ENCODE measurements around the gene STING1.
A peak's percentile ranks its signal among the peaks of the same experiment; 100 is the strongest.
"Not testable (repeated sequence)": the region's sequence is repeated elsewhere in the genome, so short reads cannot be mapped to it uniquely, and the experiment has no call there.

STING1 gene

DNA sequence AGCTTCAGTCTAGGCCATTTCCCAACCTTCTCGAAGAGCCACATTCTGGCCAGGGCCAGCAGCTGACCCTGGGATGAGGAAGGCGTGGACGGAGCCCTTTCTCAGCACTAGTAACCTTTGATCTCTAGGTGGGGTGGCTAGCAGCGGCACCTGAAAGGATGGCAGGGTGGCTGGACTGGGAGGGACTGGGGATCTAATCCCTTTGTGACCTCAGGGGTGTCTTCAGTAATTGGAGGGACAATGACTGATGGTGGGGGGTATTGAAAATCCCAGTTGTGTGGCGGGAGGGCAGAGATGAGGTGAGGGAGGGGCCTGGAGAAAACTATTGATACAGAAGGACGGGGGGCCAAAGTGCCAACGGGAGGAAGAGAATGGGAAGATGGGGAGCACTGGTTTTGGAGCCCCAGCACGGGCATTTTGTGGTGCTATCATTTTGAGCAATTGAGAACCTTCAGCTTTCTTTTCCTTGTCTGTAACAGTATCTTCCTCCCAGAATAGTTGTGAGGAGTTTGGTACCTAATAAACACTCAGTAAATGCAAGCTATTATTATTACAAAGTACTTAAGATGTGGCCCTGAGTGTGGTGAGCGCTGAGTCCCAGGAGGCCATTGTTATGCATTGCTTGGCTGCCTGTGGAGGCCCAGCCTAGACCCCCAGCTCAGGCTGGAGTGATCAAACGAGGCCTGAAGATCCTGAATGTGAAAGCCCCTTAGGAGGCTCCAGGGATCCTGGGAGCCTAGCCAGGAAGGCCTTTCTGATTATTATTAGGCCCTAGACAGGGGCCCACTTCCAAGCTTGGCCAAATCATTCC, 41.3 kb upstream of the STING1 start:
- WGBS (ENCODE audit: insufficient coverage, insufficient read length), result no CpG with 5 or more reads among the region's 10 CpGs
- Histone ChIP-seq H3K36me3 (ENCODE audit: control insufficient read depth, insufficient read depth, low read length) (no peaks in the 10 kb centered on the region), H3K4me1 (ENCODE audit: control insufficient read depth, insufficient read depth, low read length) (peaks cover 10% of the 10 kb centered on the region), H3K4me3 (ENCODE audit: low read length) (no peak overlapping the region), H3K9me3 (ENCODE audit: control insufficient read depth, insufficient read depth, low read length) (no peaks in the 10 kb centered on the region), H3K27ac (ENCODE audit: low read length) (no peak overlapping the region), H3K27me3 (ENCODE audit: control insufficient read depth, insufficient read depth, low read length) (no peaks in the 10 kb centered on the region)
- peak; percentile 89 for DNase-seq (ENCODE audit: low read depth, low spot score)

DNA sequence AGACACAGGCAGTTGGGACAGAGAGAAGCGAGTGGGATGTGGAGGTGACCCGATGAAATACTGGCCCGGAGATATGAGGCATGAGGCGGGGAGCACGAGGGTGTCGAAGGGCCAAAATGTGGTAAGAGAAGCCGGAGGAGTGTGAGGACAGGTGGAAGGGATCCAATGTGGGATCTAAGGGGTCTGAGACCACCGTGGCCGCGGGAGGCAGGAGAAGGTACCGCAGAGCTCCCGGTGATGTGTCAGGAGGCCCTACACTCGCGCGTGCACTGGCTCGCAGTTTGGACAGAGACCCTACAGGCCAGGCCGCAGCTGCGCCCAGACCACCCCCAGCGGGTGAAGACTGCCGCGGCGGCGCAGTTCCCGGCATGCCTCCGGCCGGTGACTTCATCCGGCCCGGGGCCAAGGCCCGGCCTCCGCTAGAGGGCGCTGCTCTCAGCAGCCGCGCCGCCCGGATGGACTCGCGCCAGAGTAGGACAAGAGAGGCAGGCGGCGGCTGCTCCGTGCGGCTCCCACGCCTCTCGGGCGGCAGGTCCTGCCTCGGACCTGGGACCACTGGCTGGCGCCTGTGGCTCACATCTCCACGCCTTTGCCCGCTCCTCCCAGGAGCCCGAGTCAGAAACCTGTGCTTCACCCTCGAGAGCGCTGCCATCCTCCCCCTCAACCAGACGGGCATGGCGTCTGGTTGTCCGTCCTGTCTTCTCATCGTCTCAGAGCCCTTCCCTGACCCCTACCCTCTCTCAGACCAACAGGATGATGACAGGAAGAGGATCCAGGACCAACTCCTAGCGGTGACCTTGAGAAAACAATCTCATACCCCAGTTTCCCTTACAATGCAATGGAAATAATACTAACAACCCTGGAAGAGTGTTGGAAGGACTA, 35.4 kb upstream of the STING1 start:
- Histone ChIP-seq H3K4me3 (ENCODE audit: low read length) (peak overlapping the region; percentile 20; the same call in 1 of the 2 replicates), H3K9me3 (ENCODE audit: control insufficient read depth, insufficient read depth, low read length) (no peaks in the 10 kb centered on the region), H3K4me1 (ENCODE audit: control insufficient read depth, insufficient read depth, low read length) (peaks cover 1% of the 10 kb centered on the region; the same call in 1 of the 2 replicates), H3K36me3 (ENCODE audit: control insufficient read depth, insufficient read depth, low read length) (no peaks in the 10 kb centered on the region), H3K27me3 (ENCODE audit: control insufficient read depth, insufficient read depth, low read length) (no peaks in the 10 kb centered on the region), H3K27ac (ENCODE audit: low read length) (no peak overlapping the region)
- no CpG with 5 or more reads among the region's 56 CpGs for WGBS (ENCODE audit: insufficient coverage, insufficient read length)
- peak; percentile 75 for DNase-seq (ENCODE audit: low read depth, low spot score)

GRCh38 chr5:139514486-139514856, 31.9 kb upstream of the STING1 start:
- WGBS (ENCODE audit: insufficient coverage, insufficient read length), result no CpG with 5 or more reads among the region's 2 CpGs
- no peak overlapping the region for H3K27ac ChIP-seq (ENCODE audit: low read length)
- DNase-seq (ENCODE audit: low read depth, low spot score), result no peak
- no peaks in the 10 kb centered on the region for H3K36me3 ChIP-seq (ENCODE audit: control insufficient read depth, insufficient read depth, low read length)
- no peaks in the 10 kb centered on the region; the same call in 1 of the 2 replicates for H3K4me1 ChIP-seq (ENCODE audit: control insufficient read depth, insufficient read depth, low read length)
- H3K27me3 ChIP-seq (ENCODE audit: control insufficient read depth, insufficient read depth, low read length), result no peaks in the 10 kb centered on the region
- H3K4me3 ChIP-seq (ENCODE audit: low read length), result no peak overlapping the region
- H3K9me3 ChIP-seq (ENCODE audit: control insufficient read depth, insufficient read depth, low read length), result no peaks in the 10 kb centered on the region

DNA sequence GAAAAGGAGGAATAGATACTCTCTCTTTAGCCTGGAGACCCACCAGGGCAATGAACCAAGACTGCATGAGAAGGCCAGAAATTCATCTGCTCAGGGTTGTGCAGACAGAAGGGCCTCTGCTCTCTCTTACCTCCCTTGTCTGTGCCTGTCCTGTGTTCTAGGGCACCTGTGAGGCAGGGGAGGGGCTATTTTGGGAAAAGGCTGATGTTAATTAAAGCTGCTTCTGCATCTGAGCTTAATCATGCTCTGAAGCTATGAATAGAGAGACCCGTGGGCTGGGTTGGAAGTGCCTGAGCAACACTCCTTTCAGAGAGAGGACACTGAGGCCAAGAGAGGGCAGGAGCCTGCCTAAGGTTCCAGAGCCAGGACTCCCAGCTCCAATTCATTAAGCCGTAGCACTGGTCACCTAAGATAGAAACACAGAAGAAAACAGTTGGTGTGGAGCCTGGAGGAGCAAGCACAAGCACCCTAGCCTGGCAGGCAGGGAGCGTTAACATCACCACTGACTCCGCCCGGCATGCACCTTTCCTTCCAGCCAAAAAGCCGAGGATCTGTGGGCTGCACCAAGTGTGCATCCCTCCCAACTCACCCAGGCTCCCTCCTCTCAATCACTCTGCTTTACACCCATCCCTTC, 31.4 kb upstream of the STING1 start:
- Histone ChIP-seq H3K4me3 (ENCODE audit: low read length) (no peak overlapping the region), H3K36me3 (ENCODE audit: control insufficient read depth, insufficient read depth, low read length) (no peaks in the 10 kb centered on the region), H3K27me3 (ENCODE audit: control insufficient read depth, insufficient read depth, low read length) (no peaks in the 10 kb centered on the region), H3K27ac (ENCODE audit: low read length) (no peak overlapping the region), H3K9me3 (ENCODE audit: control insufficient read depth, insufficient read depth, low read length) (no peaks in the 10 kb centered on the region), H3K4me1 (ENCODE audit: control insufficient read depth, insufficient read depth, low read length) (no peaks in the 10 kb centered on the region; the same call in 1 of the 2 replicates)
- WGBS (ENCODE audit: insufficient coverage, insufficient read length), result no CpG with 5 or more reads among the region's 6 CpGs
- DNase-seq (ENCODE audit: low read depth, low spot score), result no peak

GRCh38 chr5:139513434-139513833, 30.9 kb upstream of the STING1 start:
- WGBS (ENCODE audit: insufficient coverage, insufficient read length), result no CpG with 5 or more reads among the region's 5 CpGs
- not testable (repeated sequence) for H3K4me3 ChIP-seq (ENCODE audit: low read length); H3K36me3 ChIP-seq (ENCODE audit: control insufficient read depth, insufficient read depth, low read length); H3K4me1 ChIP-seq (ENCODE audit: control insufficient read depth, insufficient read depth, low read length); H3K27ac ChIP-seq (ENCODE audit: low read length); H3K27me3 ChIP-seq (ENCODE audit: control insufficient read depth, insufficient read depth, low read length); H3K9me3 ChIP-seq (ENCODE audit: control insufficient read depth, insufficient read depth, low read length)
- peak; percentile 79 for DNase-seq (ENCODE audit: low read depth, low spot score)

DNA sequence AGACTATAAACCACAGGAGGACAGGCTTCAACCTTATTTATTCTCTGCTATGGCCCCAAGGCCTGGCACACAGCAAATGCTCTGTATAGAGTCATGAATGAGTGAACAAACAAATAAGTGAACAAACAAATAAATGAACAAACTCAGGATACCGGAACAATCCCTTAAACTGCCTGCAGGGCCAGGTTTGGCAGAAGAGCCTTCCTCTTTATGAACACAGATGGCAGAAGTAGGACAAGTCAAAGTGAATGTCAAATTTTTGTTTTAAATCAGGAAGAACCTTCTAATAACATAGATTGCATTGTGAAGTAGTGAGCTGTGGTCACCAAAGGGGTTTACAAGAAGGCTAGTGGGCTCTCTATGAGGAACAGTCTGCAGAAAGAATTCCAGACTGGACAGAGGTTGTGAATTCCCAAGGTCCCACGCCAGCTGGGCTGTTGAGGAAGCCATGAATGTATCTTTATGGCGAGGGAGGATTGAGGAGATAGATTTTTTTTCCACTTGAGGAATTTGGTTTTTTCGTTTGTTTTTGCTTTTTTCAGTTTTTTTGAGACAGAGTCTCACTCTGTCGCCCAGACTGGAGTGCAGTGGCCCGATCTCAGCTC, 30.3 kb upstream of the STING1 start:
- WGBS (ENCODE audit: insufficient coverage, insufficient read length), result no CpG with 5 or more reads among the region's 6 CpGs

DNA sequence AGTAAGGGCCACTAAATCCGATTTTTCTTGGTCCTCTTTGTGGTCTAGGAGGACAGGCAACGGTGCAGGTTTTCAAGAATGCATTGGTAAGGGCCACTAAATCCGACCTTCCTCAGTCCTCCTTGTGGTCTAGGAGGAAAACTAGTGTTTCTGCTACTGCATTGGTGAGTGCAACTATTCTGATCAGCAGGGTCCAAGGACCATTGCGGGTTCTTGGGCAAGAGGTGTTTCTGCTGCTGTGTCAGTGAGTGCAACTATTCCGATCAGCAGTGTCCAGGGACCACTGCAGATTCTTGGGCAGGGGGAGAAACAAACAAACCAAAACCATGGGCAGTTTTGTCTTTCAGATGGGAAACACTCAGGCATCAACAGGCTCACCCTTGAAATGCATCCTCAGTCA, 22.2 kb upstream of the STING1 start:
- not testable (repeated sequence) for H3K9me3 ChIP-seq (ENCODE audit: control insufficient read depth, insufficient read depth, low read length); H3K27me3 ChIP-seq (ENCODE audit: control insufficient read depth, insufficient read depth, low read length); H3K36me3 ChIP-seq (ENCODE audit: control insufficient read depth, insufficient read depth, low read length); DNase-seq (ENCODE audit: low read depth, low spot score); H3K4me1 ChIP-seq (ENCODE audit: control insufficient read depth, insufficient read depth, low read length); H3K4me3 ChIP-seq (ENCODE audit: low read length); H3K27ac ChIP-seq (ENCODE audit: low read length)
- WGBS (ENCODE audit: insufficient coverage, insufficient read length), result no CpG with 5 or more reads among the region's 5 CpGs

More for the DNA sequence above, 30.3 kb upstream of the STING1 start:
- H3K4me3 ChIP-seq (ENCODE audit: low read length), result no peak overlapping the region
- no peaks in the 10 kb centered on the region for H3K36me3 ChIP-seq (ENCODE audit: control insufficient read depth, insufficient read depth, low read length)
- no peaks in the 10 kb centered on the region; the same call in 1 of the 2 replicates for H3K4me1 ChIP-seq (ENCODE audit: control insufficient read depth, insufficient read depth, low read length)
- no peaks in the 10 kb centered on the region for H3K9me3 ChIP-seq (ENCODE audit: control insufficient read depth, insufficient read depth, low read length)
- no peaks in the 10 kb centered on the region for H3K27me3 ChIP-seq (ENCODE audit: control insufficient read depth, insufficient read depth, low read length)
- no peak for DNase-seq (ENCODE audit: low read depth, low spot score)
- no peak overlapping the region for H3K27ac ChIP-seq (ENCODE audit: low read length)

GRCh38 chr5:139503879-139504278, 21.3 kb upstream of the STING1 start:
- no CpG with 5 or more reads among the region's 15 CpGs for WGBS (ENCODE audit: insufficient coverage, insufficient read length)
- not testable (repeated sequence) for H3K27ac ChIP-seq (ENCODE audit: low read length); DNase-seq (ENCODE audit: low read depth, low spot score); H3K27me3 ChIP-seq (ENCODE audit: control insufficient read depth, insufficient read depth, low read length); H3K36me3 ChIP-seq (ENCODE audit: control insufficient read depth, insufficient read depth, low read length); H3K9me3 ChIP-seq (ENCODE audit: control insufficient read depth, insufficient read depth, low read length); H3K4me1 ChIP-seq (ENCODE audit: control insufficient read depth, insufficient read depth, low read length); H3K4me3 ChIP-seq (ENCODE audit: low read length)

DNA sequence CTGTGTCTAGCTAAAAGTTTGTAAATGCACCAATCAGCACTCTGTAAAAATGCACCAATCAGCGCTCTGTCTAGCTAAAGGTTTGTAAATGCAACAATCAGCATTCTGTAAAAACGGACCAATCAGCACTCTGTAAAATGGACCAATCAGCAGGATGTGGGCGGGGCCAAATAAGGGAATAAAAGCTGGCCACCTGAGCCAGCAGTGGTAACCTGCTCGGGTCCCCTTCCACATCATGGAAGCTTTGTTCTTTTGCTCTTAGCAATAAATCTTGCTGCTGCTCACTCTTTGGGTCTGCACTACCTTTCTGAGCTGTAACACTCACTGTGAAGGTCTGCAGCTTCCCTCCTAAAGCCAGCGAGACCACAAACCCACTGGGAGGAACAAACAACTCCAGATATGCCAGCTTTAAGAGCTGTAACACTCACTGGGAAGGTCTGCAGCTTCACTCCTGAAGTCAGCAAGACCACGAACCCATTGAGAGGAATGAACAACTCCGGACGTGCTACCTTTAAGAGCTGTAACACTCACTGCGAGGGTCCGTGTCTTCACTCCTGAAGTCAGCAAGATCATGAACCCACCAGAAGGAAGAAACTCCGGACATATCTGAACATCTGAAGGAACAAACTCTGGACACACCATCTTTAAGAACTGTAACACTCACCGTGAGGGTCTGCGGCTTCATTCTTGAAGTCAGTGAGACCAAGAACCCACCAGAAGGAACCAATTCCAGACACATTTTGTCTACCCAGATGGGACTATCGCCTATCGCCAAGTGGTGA, 20.7 kb upstream of the STING1 start:
- no CpG with 5 or more reads among the region's 15 CpGs for WGBS (ENCODE audit: insufficient coverage, insufficient read length)
- H3K36me3 ChIP-seq (ENCODE audit: control insufficient read depth, insufficient read depth, low read length); H3K4me3 ChIP-seq (ENCODE audit: low read length); H3K27ac ChIP-seq (ENCODE audit: low read length); H3K4me1 ChIP-seq (ENCODE audit: control insufficient read depth, insufficient read depth, low read length); DNase-seq (ENCODE audit: low read depth, low spot score); H3K9me3 ChIP-seq (ENCODE audit: control insufficient read depth, insufficient read depth, low read length); H3K27me3 ChIP-seq (ENCODE audit: control insufficient read depth, insufficient read depth, low read length): not testable (repeated sequence)

Data from iPS DF 6.9 (cell line).